K562 (cell line): ENCODE measurements around the gene DYSF.

Experiments used
- BACH1 ChIP-seq: fragments of 200-800 bp; sonication (Bioruptor generic); IDR thresholded peaks from 2 replicates; pipeline ENCODE4 v1.6.1; 2016; ENCODE audit warnings: missing genetic modification characterization, missing compliant biosample characterization
- CBX3 ChIP-seq, 2 experiments: IDR thresholded peaks; 1 replicate in 1 of 2; 2 replicates in 1 of 2; pipeline ENCODE4 v1.6.1; 2012; ENCODE audit warnings: inconsistent platforms in 2 of 2, low read length in 2 of 2, borderline replicate concordance in 1 of 2, control low read depth in 1 of 2
- CREM ChIP-seq: IDR thresholded peaks from 2 replicates; pipeline ENCODE4 v1.6.1; 2014; ENCODE audit warnings: antibody characterized with exemption, low read depth
- GABPA ChIP-seq: fragments of 200-800 bp; sonication (Bioruptor generic); conservative IDR thresholded peaks from 2 replicates; pipeline ENCODE4 v1.6.1; 2016; ENCODE audit warnings: low read depth, missing genetic modification characterization, missing compliant biosample characterization
- POLR2A ChIP-seq: fragments of 450-650 bp; conservative IDR thresholded peaks from 2 replicates; pipeline ENCODE4 v1.6.1; 2016
- POLR2AphosphoS2 ChIP-seq: IDR thresholded peaks from 2 replicates; pipeline ENCODE4 v1.6.1; 2012; ENCODE audit warnings: low read length, improper control_type of control experiment
- SMARCE1 ChIP-seq: fragments of 450-650 bp; IDR thresholded peaks from 2 replicates; pipeline ENCODE4 v1.7.1; 2016; ENCODE audit warnings: mild to moderate bottlenecking
- SREBF1 ChIP-seq: fragments of 150-350 bp; IDR thresholded peaks from 2 replicates; pipeline ENCODE4 v1.6.1; 2014; ENCODE audit warnings: antibody characterized with exemption, low read depth, low read length, borderline replicate concordance
- TF ChIP-seq, protein P1 (sequence below), 3 experiments: IDR thresholded peaks in 2 of 3; conservative IDR thresholded peaks in 1 of 3; 2 replicates each; pipeline ENCODE4 v1.5.1; 2011 to 2012; ENCODE audit warnings: low read length in 3 of 3, mild to moderate bottlenecking in 3 of 3, control low read depth in 2 of 3, improper control_type of control experiment in 1 of 3, inconsistent platforms in 1 of 3, low read depth in 1 of 3, mixed read lengths in 1 of 3, moderate library complexity in 1 of 3; ENCODE audit not compliant: insufficient read depth in 2 of 3

DNA sequence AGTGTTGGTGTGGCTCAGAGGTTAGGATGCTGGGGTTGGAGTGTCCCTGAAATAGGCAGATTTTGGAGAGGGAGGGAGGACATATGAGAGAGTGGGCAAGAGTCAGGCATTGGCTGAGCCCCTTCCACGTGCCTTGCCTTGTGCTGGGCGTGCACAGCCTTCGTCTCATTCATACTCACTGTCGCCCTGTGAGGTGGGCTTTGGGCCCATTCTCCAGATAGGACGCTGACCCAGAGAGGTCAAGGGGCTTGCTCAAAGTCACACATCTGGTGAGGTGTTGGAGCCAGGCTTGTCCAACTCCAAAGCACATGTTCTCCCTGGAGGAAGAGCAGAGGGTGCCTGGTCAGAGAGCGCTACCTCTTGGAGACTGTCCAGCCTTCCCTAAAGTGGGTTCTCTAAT is 166.8 kb downstream of the DYSF start:
- TF ChIP-seq SMARCE1 (no peak), GABPA (tag) (no peak), SREBF1 (no peak), BACH1 (tag) (no peak), CREM (no peak), POLR2A (no peak), POLR2AphosphoS2 (no peak), CBX3 (IDR thresholded peaks at IDR 0.05; ENCODE audit: borderline replicate concordance in 1 of 2, low read length in 2 of 2) (no peak)
- TF ChIP-seq, protein P1, sequence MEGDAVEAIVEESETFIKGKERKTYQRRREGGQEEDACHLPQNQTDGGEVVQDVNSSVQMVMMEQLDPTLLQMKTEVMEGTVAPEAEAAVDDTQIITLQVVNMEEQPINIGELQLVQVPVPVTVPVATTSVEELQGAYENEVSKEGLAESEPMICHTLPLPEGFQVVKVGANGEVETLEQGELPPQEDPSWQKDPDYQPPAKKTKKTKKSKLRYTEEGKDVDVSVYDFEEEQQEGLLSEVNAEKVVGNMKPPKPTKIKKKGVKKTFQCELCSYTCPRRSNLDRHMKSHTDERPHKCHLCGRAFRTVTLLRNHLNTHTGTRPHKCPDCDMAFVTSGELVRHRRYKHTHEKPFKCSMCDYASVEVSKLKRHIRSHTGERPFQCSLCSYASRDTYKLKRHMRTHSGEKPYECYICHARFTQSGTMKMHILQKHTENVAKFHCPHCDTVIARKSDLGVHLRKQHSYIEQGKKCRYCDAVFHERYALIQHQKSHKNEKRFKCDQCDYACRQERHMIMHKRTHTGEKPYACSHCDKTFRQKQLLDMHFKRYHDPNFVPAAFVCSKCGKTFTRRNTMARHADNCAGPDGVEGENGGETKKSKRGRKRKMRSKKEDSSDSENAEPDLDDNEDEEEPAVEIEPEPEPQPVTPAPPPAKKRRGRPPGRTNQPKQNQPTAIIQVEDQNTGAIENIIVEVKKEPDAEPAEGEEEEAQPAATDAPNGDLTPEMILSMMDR (IDR thresholded peaks at IDR 0.05 in 2 of 3, conservative IDR thresholded peaks at IDR 0.05 in 1 of 3; ENCODE audit: insufficient read depth in 2 of 3, low read depth in 1 of 3, low read length in 3 of 3), result no peak
